Measurements from ENCODE around the gene C6orf120.

DNA sequence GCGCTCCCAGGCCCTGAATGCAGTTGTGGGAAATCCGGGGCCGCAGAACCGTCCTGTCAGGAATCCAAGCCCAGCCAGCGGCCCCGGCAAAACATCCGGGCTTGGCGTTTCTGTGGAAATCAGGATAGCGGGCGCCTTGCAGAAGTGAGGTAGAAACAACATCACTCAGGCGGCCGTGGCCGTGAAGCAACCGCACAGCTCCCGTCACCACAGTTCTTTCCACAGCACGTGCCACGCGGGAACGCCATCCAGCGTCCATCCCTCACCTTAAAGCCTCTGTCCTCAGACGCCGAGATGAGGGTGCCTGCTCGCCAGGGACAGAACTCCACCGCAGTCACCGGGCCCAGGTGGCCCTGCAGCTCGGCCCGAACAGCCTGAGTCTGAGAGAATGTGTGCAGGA lies 34.2 kb upstream of the C6orf120 start:
- TF ChIP-seq, protein P1, sequence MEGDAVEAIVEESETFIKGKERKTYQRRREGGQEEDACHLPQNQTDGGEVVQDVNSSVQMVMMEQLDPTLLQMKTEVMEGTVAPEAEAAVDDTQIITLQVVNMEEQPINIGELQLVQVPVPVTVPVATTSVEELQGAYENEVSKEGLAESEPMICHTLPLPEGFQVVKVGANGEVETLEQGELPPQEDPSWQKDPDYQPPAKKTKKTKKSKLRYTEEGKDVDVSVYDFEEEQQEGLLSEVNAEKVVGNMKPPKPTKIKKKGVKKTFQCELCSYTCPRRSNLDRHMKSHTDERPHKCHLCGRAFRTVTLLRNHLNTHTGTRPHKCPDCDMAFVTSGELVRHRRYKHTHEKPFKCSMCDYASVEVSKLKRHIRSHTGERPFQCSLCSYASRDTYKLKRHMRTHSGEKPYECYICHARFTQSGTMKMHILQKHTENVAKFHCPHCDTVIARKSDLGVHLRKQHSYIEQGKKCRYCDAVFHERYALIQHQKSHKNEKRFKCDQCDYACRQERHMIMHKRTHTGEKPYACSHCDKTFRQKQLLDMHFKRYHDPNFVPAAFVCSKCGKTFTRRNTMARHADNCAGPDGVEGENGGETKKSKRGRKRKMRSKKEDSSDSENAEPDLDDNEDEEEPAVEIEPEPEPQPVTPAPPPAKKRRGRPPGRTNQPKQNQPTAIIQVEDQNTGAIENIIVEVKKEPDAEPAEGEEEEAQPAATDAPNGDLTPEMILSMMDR (IDR thresholded peaks at IDR 0.05; ENCODE audit: insufficient read depth, low read depth, low read length), result no peak
- TF ChIP-seq EZH2 (IDR thresholded peaks at IDR 0.05; ENCODE audit: insufficient read depth, low read length), result no peak
